Heart right ventricle (tissue), 16 donors: Measurements from ENCODE around the gene SLC5A1. TPM values are rescaled to one million over a fixed set of nuclear protein-coding genes. Genes with fewer than 3 reads are reported as not detected.

Experiments used
- ATAC-seq, 8 donors: fragments of 200-7000 bp; cut with Tn5 transposase; one replicate each; pipeline ENCODE4 v1.9.1; 2020; ENCODE audit warnings: mild to moderate bottlenecking in 8 of 8, moderate library complexity in 8 of 8, moderate number of reproducible peaks in 1 of 8
- DNase-seq, 2 donors: peaks; one replicate each; pipeline ENCODE4 v3.0.0-alpha.2; 2020
- H3K27ac ChIP-seq, 10 donors: fragments of 200-600 bp; sonication (generic) in 2 of 10; one replicate each; pipeline versions ENCODE4 v1.5.0 to v1.8.0; 2020 to 2022; ENCODE audit warnings: mild to moderate bottlenecking in 3 of 10
- H3K27me3 ChIP-seq, 7 donors: fragments of 200-600 bp; one replicate each; pipeline ENCODE4 v1.8.0; 2021 to 2022; ENCODE audit warnings: mild to moderate bottlenecking in 2 of 7
- H3K36me3 ChIP-seq, 9 donors: fragments of 200-600 bp; sonication (generic) in 1 of 9; one replicate each; pipeline versions ENCODE4 v1.5.0 to v1.8.0; 2020 to 2022; ENCODE audit warnings: mild to moderate bottlenecking in 2 of 9
- H3K4me1 ChIP-seq, 9 donors: fragments of 200-600 bp; sonication (generic) in 1 of 9; one replicate each; pipeline versions ENCODE4 v1.5.0 to v1.8.0; 2020 to 2022; ENCODE audit warnings: mild to moderate bottlenecking in 4 of 9
- H3K4me3 ChIP-seq, 10 donors: fragments of 200-600 bp; sonication (generic) in 2 of 10; one replicate each; pipeline versions ENCODE4 v1.5.0 to v1.8.0; 2020 to 2022; ENCODE audit warnings: mild to moderate bottlenecking in 7 of 10, moderate library complexity in 2 of 10
- H3K9me3 ChIP-seq, 11 donors: fragments of 200-600 bp in 10 of 11; sonication (generic) in 2 of 11; one replicate each; pipeline versions ENCODE4 v1.5.0 to v1.8.0; 2013 to 2022; ENCODE audit warnings: mild to moderate bottlenecking in 2 of 11, control low read depth in 1 of 11, moderate library complexity in 1 of 11
- WGBS, 2 donors: extraction: QIAGEN DNeasy Blood & Tissue Kit; methylation state at CpG; one replicate each; pipeline ENCODE4 v1.1.7; 2013; ENCODE audit warnings: inconsistent platforms in 1 of 2; 5-methylcytosine and 5-hydroxymethylcytosine counted together
- intact Hi-C, 10 donors: fragments of 100-400 bp; cut with DNase I; formaldehyde crosslinking; loops; one replicate each; pipeline versions ENCODE4 v1.11.1 to v1.14.2; 2022
- polyA plus RNA-seq, 2 donors: library from polyadenylated mRNA; stranded (reverse); fragments of 200-250 nt; gene quantifications; one replicate each; pipeline ENCODE4 v1.2.3, GENCODE V29; 2013
- total RNA-seq, 10 donors: library from RNA; stranded (reverse); fragmentation: NEBNext Ultra II Directional in 3 of 10; extraction: Animal tissue kit (Norgen Biotek cat#: 25700) in 3 of 10; gene quantifications; one replicate each; pipeline versions ENCODE4 v1.2.1 to v1.2.4, GENCODE V29; 2021 to 2023
- TF ChIP-seq, protein P1 (sequence below), 9 donors: fragments of 200-600 bp; sonication (generic) in 2 of 9; IDR thresholded peaks; one replicate each; pipeline versions ENCODE4 v1.5.0 to v1.8.0; 2021 to 2022; ENCODE audit warnings: antibody characterized with exemption in 9 of 9, mild to moderate bottlenecking in 5 of 9, moderate library complexity in 1 of 9
- donor health status: Arrhythmogenic right ventricular cardiomyopathy.
- donor health status: ischemic (EF 13 %, LVEDD 7.1; RV severe dilation, severe dysfunction).
- donor health status: healthy with polysubstance abuse.
- donor health status: DM: no; HTN: yes; CAD: no.
- donor health status: DM: no; HTN: no; CAD: no.
- donor health status: ischemic (EF 25% LVEDD 6.9; RV normal size, moderate dysfunction).
- donor health status: ischemic (EF 25% LVEDD 5.7; RV mildly dilated, moderate dysfunction).
- donor health status: healthy.
- donor health status: DM: yes; HTN: yes; CAD: no.
- donor health status: Ischemic cardiomyopathy.
- donor health status: ischemic (EF 35%, LVEDD 5.7; RV mildly dilated, moderate dysfunction).
- donor health status: nonischemic (EF 11% LVEDD 7.7; RV severe dilation, severe dysfunction).
- donor health status: DM: yes; HTN: yes; CAD: no.
- donor health status: PGD.
- donor health status: ischemic (EF 29% LVEDD 5.4; RV normal size, mild dysfunction).
- donor health status: nonischemic (EF 23%, LVEDD 6.1; RV moderate dilation, normal function).

Gene SLC5A1
- total and polyA plus RNA-seq, 12 donors = 12.2 to 186 (median 87.9) TPM

DNA sequence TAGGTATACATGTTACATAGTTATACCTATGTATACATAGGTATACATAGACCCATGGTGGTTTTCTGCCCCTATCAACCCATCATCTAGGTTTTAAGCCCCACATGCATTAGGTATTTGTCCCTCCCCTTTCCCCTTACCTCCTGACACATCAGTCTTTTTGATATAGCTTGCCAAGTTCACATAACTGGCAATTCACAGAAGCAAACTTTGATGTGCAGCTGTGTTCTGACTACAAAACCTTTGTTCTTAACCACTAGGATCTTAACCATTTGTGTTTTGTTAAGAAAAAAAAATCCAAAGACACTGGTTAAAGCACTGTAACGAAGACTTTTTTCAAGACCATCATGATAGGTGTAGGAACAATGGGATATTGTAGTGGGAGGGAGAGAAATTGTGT, 42.9 kb upstream of the SLC5A1 start:
- H3K27me3 ChIP-seq = peaks cover 0 to 8% (median 0%) of the 10 kb centered on the region in 7 donors
- WGBS, 2 donors = 62 to 82% methylated on average over 1 of the region's 1 CpG
- no peak for DNase-seq
- TF ChIP-seq, protein P1, sequence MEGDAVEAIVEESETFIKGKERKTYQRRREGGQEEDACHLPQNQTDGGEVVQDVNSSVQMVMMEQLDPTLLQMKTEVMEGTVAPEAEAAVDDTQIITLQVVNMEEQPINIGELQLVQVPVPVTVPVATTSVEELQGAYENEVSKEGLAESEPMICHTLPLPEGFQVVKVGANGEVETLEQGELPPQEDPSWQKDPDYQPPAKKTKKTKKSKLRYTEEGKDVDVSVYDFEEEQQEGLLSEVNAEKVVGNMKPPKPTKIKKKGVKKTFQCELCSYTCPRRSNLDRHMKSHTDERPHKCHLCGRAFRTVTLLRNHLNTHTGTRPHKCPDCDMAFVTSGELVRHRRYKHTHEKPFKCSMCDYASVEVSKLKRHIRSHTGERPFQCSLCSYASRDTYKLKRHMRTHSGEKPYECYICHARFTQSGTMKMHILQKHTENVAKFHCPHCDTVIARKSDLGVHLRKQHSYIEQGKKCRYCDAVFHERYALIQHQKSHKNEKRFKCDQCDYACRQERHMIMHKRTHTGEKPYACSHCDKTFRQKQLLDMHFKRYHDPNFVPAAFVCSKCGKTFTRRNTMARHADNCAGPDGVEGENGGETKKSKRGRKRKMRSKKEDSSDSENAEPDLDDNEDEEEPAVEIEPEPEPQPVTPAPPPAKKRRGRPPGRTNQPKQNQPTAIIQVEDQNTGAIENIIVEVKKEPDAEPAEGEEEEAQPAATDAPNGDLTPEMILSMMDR (IDR thresholded peaks at IDR 0.05) = no peak
- intact Hi-C loops = no loop called here
- no peaks in the 10 kb centered on the region for H3K4me1 ChIP-seq
- ATAC-seq = no peak
- H3K4me3 ChIP-seq = no peak overlapping the region
- no peaks in the 10 kb centered on the region for H3K9me3 ChIP-seq
- H3K27ac ChIP-seq = no peak overlapping the region
- no peaks in the 10 kb centered on the region for H3K36me3 ChIP-seq

DNA sequence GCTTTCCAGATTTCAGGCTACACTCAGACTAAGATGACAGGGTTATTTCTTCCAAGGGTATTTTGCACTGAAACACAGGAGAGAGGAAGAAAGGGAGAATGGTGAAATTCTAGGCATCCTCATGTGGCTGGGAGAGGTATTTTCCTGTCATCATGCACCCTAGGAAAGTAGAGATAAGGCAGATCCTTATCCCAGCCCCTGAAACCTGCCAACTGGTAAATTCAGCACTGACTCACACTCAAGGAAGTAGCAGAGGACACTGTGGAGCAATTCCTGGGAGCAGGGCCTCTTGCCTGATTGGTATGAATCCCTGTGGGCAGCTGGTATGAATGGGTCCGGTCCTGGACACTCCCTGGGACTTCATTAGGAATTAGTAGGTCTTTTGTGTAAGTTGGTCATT, 37.6 kb upstream of the SLC5A1 start:
- WGBS, 2 donors = 65 to 68% methylated on average over 1 of the region's 1 CpG
- peaks cover 0 to 4% (median 0%) of the 10 kb centered on the region in 7 donors for H3K27me3 ChIP-seq
- H3K36me3 ChIP-seq = no peaks in the 10 kb centered on the region
- no peaks in the 10 kb centered on the region for H3K4me1 ChIP-seq
- DNase-seq (no peak), ATAC-seq (no peak)
- no peak overlapping the region for H3K4me3 ChIP-seq
- no peak overlapping the region for H3K27ac ChIP-seq
- TF ChIP-seq, protein P1 (IDR thresholded peaks at IDR 0.05) = no peak
- intact Hi-C loops = no loop called here
- peaks cover 0 to 10% (median 0%) of the 10 kb centered on the region in 11 donors for H3K9me3 ChIP-seq

DNA sequence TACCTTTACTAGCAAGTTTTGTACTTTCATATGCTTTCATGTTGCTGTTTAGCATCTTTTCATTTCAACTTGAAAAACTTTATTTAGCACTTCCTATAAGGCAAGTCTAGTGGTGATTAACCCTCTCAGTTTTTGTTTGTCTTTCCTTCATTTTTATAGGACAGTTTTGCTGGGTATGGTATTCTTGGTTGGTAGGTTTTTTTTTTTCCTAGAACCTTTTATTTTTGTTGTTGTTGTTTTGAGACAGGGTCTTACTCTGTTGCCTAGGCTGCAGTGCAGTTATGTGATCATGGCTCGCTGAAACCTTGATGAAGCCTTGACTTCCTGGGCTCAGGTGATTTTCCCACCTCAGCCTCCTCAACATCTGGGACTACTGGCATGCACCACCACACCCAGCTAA, 29.9 kb upstream of the SLC5A1 start:
- H3K27me3 ChIP-seq = no peaks in the 10 kb centered on the region
- H3K9me3 ChIP-seq = peaks cover 0 to 56% (median 31%) of the 10 kb centered on the region in 11 donors
- WGBS, 2 donors = 77 to 93% methylated on average over 1 of the region's 1 CpG
- intact Hi-C loops = no loop called here
- TF ChIP-seq, protein P1 (IDR thresholded peaks at IDR 0.05) = no peak
- H3K4me3 ChIP-seq = no peak overlapping the region
- H3K4me1 ChIP-seq = no peaks in the 10 kb centered on the region
- ATAC-seq = no peak
- H3K27ac ChIP-seq = no peak overlapping the region
- H3K36me3 ChIP-seq = no peaks in the 10 kb centered on the region
- DNase-seq = no peak

DNA sequence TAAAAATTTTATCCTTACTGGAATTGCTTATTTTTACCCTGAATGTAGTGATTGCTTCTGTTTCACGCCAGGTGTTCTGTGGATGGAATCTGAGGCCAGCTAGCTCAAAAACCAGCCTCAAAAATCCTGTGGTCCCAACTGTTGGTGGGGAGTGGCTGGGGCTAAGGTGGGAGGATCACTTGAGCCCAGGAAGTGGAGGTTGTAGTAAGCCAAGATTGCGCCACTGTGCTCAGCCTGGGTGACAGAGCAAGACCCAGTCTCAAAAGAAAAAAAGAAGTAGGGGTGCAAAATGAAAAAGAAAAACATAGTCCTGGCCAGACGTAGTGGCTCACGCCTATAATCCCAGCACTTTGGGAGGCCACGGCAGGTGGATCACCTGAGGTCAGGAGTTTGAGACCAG, 27.0 kb upstream of the SLC5A1 start:
- DNase-seq (no peak), ATAC-seq (no peak)
- Histone ChIP-seq H3K4me3 (no peak overlapping the region), H3K27ac (no peak overlapping the region), H3K36me3 (no peaks in the 10 kb centered on the region), H3K4me1 (no peaks in the 10 kb centered on the region), H3K27me3 (peaks cover 0 to 6% (median 0%) of the 10 kb centered on the region in 7 donors), H3K9me3 (peaks cover 0 to 46% (median 31%) of the 10 kb centered on the region in 11 donors)
- WGBS, 2 donors = 84 to 90% methylated on average over 5 of the region's 5 CpGs
- intact Hi-C loops = no loop called here
- TF ChIP-seq, protein P1 (IDR thresholded peaks at IDR 0.05) = no peak
